IPS DF 6.9 (cell line): Measurements from ENCODE around the gene NYAP2.

Source experiments
- DNase-seq: peaks from one replicate; pipeline ENCODE4 v3.0.0-alpha.2; 2013; ENCODE audit warnings: low read depth, low spot score
- H3K27ac ChIP-seq: one replicate; pipeline ENCODE4 v1.5.1; 2013; ENCODE audit warnings: low read length, control low read depth
- H3K27me3 ChIP-seq: 2 replicates; pipeline ENCODE4 v1.6.1; 2013; ENCODE audit warnings: mild to moderate bottlenecking, low read length; ENCODE audit not compliant: control insufficient read depth, insufficient read depth
- H3K36me3 ChIP-seq: 2 replicates; pipeline ENCODE4 v1.6.1; 2013; ENCODE audit warnings: low read length; ENCODE audit not compliant: control insufficient read depth, insufficient read depth
- H3K4me1 ChIP-seq: 2 replicates; pipeline ENCODE4 v1.6.1; 2013; ENCODE audit warnings: low read length; ENCODE audit not compliant: control insufficient read depth, insufficient read depth
- H3K4me3 ChIP-seq: 2 replicates; pipeline ENCODE4 v1.5.1; 2013; ENCODE audit warnings: mild to moderate bottlenecking, low read length
- H3K9me3 ChIP-seq: 2 replicates; pipeline ENCODE4 v1.6.1; 2013; ENCODE audit warnings: low read length, inconsistent platforms; ENCODE audit not compliant: control insufficient read depth, insufficient read depth
- WGBS: extraction: QIAGEN DNeasy Blood & Tissue Kit; methylation state at CpG from one replicate; pipeline ENCODE4 v1.1.7; 2013; ENCODE audit warnings: mixed read lengths, missing lambda C conversion rate; ENCODE audit not compliant: insufficient read length, insufficient coverage; 5-methylcytosine and 5-hydroxymethylcytosine counted together

NYAP2 gene

GRCh38 chr2:225581906-225582305 lies 182.4 kb downstream of the NYAP2 start:
- 100% methylated on average over 3 of the region's 26 CpGs for WGBS
- H3K27ac ChIP-seq: no peak overlapping the region
- no peaks in the 10 kb centered on the region for H3K4me1 ChIP-seq
- no peaks in the 10 kb centered on the region for H3K9me3 ChIP-seq
- no peaks in the 10 kb centered on the region for H3K27me3 ChIP-seq
- H3K36me3 ChIP-seq: no peaks in the 10 kb centered on the region
- DNase-seq: no peak
- H3K4me3 ChIP-seq: no peak overlapping the region

DNA sequence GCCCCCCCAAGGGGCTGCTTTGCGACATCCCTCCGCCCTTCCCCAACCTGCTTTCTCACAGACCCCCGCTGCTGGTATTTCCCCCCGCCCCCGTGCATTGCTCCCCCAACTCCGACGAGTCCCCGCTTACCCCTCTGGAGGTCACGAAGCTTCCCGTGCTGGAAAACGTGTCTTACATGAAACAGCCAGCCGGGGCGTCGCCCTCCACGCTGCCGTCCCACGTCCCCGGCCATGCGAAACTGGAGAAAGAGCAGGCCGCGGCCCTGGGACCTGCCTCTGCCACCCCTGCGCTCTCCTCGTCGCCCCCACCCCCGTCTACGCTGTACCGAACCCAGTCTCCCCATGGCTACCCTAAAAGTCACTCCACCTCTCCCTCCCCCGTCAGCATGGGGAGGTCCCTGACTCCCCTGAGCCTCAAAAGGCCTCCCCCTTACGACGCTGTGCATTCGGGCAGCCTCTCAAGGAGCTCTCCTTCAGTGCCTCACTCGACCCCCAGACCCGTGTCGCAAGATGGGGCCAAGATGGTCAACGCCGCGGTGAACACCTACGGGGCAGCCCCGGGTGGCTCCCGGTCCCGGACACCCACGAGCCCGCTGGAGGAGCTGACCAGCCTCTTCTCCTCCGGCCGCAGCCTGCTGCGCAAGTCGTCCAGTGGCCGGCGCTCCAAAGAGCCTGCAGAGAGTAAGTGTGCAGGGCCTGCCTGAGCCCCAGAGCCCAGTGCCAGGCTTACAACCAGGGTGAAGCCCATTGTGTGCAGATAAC lies 183.0 kb downstream of the NYAP2 start:
- no CpG with 5 or more reads among the region's 49 CpGs for WGBS
- H3K4me1 ChIP-seq: no peaks in the 10 kb centered on the region
- no peak overlapping the region for H3K27ac ChIP-seq

DNA sequence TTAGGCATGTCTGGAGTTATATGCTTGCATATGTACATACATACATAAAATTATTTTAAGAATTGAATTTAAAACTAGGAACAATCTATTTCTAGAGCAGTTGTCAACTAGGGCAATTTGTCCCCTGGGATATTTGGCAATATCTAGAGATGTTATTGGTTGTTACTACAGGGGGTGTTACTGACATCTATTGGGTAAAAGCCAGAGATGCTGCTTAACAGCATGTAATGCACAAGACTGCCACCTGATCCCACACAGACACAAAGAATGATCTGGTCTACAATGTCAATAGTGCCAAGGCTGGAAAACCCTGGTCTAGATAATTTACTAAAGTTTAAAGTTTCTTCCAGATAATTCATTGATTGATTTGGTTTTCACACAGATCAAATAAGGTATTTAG lies 185.3 kb downstream of the NYAP2 start:
- H3K4me3 ChIP-seq: no peak overlapping the region
- no peaks in the 10 kb centered on the region for H3K4me1 ChIP-seq
- no peaks in the 10 kb centered on the region for H3K27me3 ChIP-seq
- DNase-seq: no peak
- no peaks in the 10 kb centered on the region for H3K9me3 ChIP-seq
- H3K27ac ChIP-seq: no peak overlapping the region
- H3K36me3 ChIP-seq: no peaks in the 10 kb centered on the region

More for the DNA sequence above, 183.0 kb downstream of the NYAP2 start:
- Histone ChIP-seq H3K36me3 (no peaks in the 10 kb centered on the region), H3K4me3 (no peak overlapping the region), H3K9me3 (no peaks in the 10 kb centered on the region), H3K27me3 (no peaks in the 10 kb centered on the region)
- no peak for DNase-seq

- WGBS: no CpG with 5 or more reads among the region's 3 CpGs
- H3K9me3 ChIP-seq: no peaks in the 10 kb centered on the region
- no peaks in the 10 kb centered on the region for H3K27me3 ChIP-seq
- H3K4me1 ChIP-seq: no peaks in the 10 kb centered on the region
- DNase-seq: no peak
- H3K36me3 ChIP-seq: no peaks in the 10 kb centered on the region
- H3K4me3 ChIP-seq: no peak overlapping the region
- H3K27ac ChIP-seq: no peak overlapping the region
These were observed 191.4 kb downstream of the NYAP2 start for GRCh38 chr2:225590932-225591331.

DNA sequence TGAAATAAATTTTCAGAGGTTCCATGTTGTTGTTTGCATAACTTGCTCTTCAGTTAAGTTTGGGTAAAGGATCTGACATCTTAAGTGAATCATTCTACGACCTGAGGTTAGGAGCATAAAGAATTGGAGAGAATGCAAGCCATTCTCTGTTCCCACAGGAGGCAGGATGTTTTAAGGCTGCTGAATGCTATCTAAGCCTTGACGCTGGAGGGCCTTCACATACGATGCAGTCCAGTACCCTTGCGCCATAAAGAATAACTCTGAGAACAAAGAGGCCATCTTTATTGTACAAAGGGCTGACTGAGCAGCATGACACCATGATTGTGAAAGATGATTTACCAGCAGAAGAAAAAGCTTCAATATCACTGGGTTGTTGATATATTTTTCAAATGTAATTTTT lies 198.4 kb downstream of the NYAP2 start:
- H3K4me3 ChIP-seq: no peak overlapping the region
- H3K27ac ChIP-seq: no peak overlapping the region
- H3K4me1 ChIP-seq: no peaks in the 10 kb centered on the region
- no peaks in the 10 kb centered on the region for H3K27me3 ChIP-seq
- WGBS: no CpG with 5 or more reads among the region's 4 CpGs
- DNase-seq: no peak
- H3K9me3 ChIP-seq: no peaks in the 10 kb centered on the region
- no peaks in the 10 kb centered on the region for H3K36me3 ChIP-seq

- no peak for DNase-seq
- Histone ChIP-seq H3K9me3 (no peaks in the 10 kb centered on the region), H3K27me3 (no peaks in the 10 kb centered on the region), H3K36me3 (no peaks in the 10 kb centered on the region), H3K4me3 (no peak overlapping the region), H3K27ac (no peak overlapping the region), H3K4me1 (no peaks in the 10 kb centered on the region)
These were observed 198.9 kb downstream of the NYAP2 start for GRCh38 chr2:225598426-225598825.

GRCh38 chr2:225598897-225599296 lies 199.4 kb downstream of the NYAP2 start:
- no peaks in the 10 kb centered on the region for H3K36me3 ChIP-seq
- no peaks in the 10 kb centered on the region for H3K9me3 ChIP-seq
- H3K27ac ChIP-seq: no peak overlapping the region
- H3K4me3 ChIP-seq: no peak overlapping the region
- DNase-seq: no peak
- no CpG with 5 or more reads among the region's 4 CpGs for WGBS
- H3K4me1 ChIP-seq: no peaks in the 10 kb centered on the region
- no peaks in the 10 kb centered on the region for H3K27me3 ChIP-seq

DNA sequence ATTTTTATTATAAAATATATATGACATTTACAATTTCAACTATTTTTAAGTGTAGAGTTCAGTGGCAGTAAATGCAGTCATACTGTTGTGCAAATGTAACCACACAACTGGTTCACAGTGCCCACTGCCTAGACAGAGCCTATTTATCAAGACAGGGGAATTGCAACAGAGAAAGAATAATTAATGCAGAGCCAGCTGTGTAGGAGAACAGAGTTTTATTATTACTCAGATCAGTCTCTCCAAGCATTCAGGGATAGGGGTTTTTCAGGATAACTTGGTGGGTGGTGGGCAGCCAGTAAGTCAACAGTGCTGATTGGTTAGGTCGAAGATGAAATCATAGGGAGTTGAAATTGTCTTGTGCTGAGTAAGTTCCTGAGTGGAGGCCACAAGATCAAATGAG lies 200.3 kb downstream of the NYAP2 start:
- Histone ChIP-seq H3K27me3 (no peaks in the 10 kb centered on the region), H3K4me1 (no peaks in the 10 kb centered on the region), H3K9me3 (no peaks in the 10 kb centered on the region), H3K4me3 (no peak overlapping the region), H3K36me3 (no peaks in the 10 kb centered on the region), H3K27ac (no peak overlapping the region)
- DNase-seq: no peak
- WGBS: no CpG with 5 or more reads among the region's 1 CpG

DNA sequence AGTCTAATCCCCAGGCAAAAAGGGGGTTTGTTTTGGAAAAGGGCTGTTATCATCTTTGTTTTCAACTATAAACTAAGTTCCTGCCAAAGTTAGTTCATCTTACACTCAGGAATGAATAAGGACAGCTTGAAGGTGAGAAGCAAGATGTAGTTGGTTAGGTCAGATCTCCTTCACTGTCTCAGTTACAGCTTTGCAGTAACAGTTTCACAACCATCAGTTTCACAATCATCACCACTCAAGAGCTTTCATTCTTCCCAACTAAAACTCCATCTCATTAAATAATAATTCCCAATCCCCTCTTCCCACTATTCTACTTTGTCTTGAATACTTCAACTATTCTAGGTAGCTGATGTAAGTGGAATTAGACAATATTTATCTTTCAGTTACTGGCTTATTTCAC lies 200.9 kb downstream of the NYAP2 start:
- DNase-seq: no peak
- Histone ChIP-seq H3K36me3 (no peaks in the 10 kb centered on the region), H3K4me3 (no peak overlapping the region), H3K4me1 (no peaks in the 10 kb centered on the region), H3K9me3 (no peaks in the 10 kb centered on the region), H3K27me3 (no peaks in the 10 kb centered on the region), H3K27ac (no peak overlapping the region)

GRCh38 chr2:225600865-225601264 lies 201.4 kb downstream of the NYAP2 start:
- no peak for DNase-seq
- H3K9me3 ChIP-seq: no peaks in the 10 kb centered on the region
- no peaks in the 10 kb centered on the region for H3K36me3 ChIP-seq
- no peak overlapping the region for H3K27ac ChIP-seq
- H3K27me3 ChIP-seq: no peaks in the 10 kb centered on the region
- H3K4me3 ChIP-seq: no peak overlapping the region
- no CpG with 5 or more reads among the region's 4 CpGs for WGBS
- no peaks in the 10 kb centered on the region for H3K4me1 ChIP-seq

GRCh38 chr2:225602205-225602604 lies 202.7 kb downstream of the NYAP2 start:
- WGBS: no CpG with 5 or more reads among the region's 4 CpGs

More at GRCh38 chr2:225602205-225602604, 202.7 kb downstream of the NYAP2 start:
- DNase-seq: no peak
- no peaks in the 10 kb centered on the region for H3K4me1 ChIP-seq
- no peaks in the 10 kb centered on the region for H3K9me3 ChIP-seq
- no peaks in the 10 kb centered on the region for H3K27me3 ChIP-seq
- H3K36me3 ChIP-seq: no peaks in the 10 kb centered on the region
- H3K4me3 ChIP-seq: no peak overlapping the region
- no peak overlapping the region for H3K27ac ChIP-seq
